ENCODE data around the gene GOLGA6C.
"Not testable (repeated sequence)": the region's sequence is repeated elsewhere in the genome, so short reads cannot be mapped to it uniquely, and the experiment has no call there.

GOLGA6C gene

DNA sequence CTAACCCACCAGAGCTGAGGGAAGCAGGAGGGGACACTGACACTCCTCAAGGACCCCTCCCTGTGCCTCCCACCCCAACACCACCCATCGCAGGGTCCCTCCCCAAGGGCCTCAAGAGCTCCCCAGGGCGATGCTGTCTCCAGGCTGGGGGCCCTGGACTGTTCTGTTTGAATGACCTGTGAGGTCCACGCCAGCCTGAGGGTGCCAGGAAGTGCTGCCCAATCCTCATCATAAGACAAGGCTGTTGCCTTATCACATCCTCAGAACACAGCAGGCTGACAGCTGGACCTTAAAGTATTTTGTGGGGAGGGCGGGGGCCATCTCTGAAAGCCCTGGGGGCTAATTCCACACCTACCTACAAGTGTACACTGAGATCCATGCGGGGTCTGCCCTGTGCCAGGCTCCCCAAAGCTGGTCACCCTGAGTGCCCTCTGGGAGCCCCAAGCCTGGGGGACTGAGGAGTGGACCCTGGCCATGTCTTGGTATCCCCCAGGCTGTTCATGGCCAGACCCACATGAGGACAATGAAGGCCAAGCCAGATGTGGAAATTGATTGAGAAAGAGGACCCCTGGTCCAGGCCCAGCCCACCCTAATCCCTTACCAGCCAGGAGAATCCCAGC is 23.8 kb upstream of the GOLGA6C start:
- TF ChIP-seq GATA3 (IDR thresholded peaks at IDR 0.05; ENCODE audit: low read depth, low read length) (no peak), GATA2 (IDR thresholded peaks at IDR 0.05; ENCODE audit: low read depth, low read length) (no peak)

DNA sequence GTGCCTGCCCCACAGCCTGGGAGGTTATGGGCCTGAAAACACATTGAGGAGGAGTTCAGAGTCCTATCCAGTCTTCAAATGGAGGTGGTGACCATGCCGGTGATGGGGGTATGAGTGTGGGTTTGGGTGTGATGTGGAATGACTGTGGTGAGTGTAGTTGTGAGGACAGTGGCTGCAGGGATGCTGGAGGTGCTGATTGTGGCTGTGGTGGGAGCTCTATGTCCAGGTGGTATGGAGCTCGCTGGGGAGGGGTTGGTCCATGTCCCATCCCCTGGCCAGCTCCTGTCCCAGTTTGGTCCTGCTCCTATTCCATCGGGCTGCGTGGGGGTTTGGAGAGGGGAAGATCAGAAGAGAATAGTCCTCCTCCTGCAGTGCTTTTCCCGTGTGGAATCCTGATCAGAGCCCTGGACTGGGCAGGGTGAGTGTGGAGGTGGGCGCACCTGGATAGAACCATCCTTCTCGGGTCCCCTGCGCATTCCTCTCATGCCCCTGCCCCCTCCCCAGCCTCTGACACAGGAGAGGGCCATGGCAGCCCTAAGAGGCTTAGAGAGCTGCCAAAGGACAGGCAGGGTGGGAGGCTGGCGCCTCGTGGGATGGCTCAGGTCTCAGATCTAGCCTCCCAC is 23.0 kb upstream of the GOLGA6C start:
- TF ChIP-seq GATA2 (IDR thresholded peaks at IDR 0.05; ENCODE audit: low read depth, low read length) (no peak), GATA3 (IDR thresholded peaks at IDR 0.05; ENCODE audit: low read depth, low read length) (no peak)

DNA sequence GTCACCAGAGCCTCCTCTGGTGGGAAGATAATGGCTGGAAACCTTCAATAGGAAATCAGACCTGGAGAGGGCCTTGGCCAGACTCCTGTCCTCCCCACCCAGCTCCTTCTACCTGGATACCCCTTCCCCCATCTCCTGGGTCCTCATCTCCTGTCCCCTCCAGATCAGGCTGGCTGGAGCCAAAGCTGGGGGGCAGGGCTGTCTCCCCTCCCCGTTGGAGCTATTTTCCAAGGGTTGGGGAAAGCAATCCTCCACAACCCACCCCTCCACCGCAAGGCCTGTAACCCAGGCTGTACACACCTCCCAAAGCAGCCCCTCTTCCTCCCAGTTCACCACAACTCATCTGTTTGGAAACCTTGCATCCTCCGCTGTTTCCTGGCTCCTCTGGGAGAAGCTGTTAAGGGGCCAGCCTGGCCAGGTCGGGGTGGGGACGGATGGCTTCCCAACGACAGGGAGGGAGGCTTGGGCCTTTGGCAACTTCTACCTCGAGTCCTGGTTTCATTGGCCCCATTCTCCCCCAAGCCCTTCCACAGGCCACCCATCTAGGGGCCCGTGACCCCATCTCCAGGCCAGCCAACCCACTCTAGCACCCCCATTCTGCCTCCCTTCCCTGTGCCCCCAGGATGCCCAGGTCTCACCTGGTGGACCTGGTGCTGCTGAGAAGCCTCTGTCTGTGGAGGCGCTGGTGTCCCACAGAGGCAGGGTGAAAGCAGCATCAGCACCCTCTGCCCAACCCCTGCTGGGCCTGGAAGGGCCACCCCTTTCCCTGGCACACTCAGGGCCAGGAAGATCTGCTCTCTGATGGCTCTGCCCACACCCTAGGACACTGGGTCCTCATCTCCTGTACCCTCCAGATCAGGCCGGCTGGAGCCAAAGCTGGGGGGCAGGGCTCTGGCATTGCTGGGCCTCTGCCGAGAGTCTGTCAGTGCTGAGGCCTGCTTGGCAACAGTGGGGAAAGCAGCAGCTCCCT is 22.1 kb upstream of the GOLGA6C start:
- TF ChIP-seq GATA2 (IDR thresholded peaks at IDR 0.05; ENCODE audit: low read depth, low read length) (no peak), GATA3 (IDR thresholded peaks at IDR 0.05; ENCODE audit: low read depth, low read length) (no peak)

DNA sequence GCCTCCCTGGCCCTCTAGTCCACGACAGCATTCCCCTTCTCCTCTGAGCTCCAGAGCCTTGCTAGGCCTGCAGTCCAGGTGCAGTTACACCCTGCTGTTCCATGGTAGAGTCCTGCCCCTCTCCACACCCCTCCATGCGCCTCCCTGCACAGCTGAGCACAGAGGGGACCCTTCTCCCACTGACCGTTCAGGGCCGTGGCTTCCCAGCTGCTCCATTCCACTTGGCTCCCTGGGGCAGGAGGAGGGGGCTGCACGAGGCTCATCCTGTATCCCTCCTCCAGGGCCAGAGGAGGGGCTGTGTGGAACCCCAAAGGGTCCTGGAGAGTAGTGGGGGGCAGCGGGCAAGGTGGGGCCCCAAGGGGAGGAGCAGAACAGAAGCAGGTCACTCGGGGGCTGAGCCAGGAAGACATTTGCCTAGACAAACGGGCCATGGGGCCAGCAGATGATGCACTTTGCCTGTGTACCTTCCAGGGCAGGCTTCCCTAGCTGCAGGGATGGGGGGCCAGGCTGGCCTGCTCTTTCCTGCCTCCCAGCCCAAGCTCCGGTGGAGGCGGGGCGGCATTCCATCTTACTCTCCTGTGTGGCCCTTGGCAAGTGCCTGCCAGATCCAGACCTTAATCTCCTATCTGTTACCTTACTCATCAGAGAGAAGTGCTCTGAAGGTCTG is 20.7 kb upstream of the GOLGA6C start:
- TF ChIP-seq GATA2 (IDR thresholded peaks at IDR 0.05; ENCODE audit: low read depth, low read length), result no peak
- no peak for TF ChIP-seq GATA3 (IDR thresholded peaks at IDR 0.05; ENCODE audit: low read depth, low read length)

- TF ChIP-seq GATA3 (IDR thresholded peaks at IDR 0.05; ENCODE audit: low read depth, low read length) (no peak), GATA2 (IDR thresholded peaks at IDR 0.05; ENCODE audit: low read depth, low read length) (no peak)
Observed at GRCh38 chr15:75238150-75238549, 20.0 kb upstream of the GOLGA6C start.

- no peak for TF ChIP-seq GATA2 (IDR thresholded peaks at IDR 0.05; ENCODE audit: low read depth, low read length)
- no peak for TF ChIP-seq GATA3 (IDR thresholded peaks at IDR 0.05; ENCODE audit: low read depth, low read length)
Observed at GRCh38 chr15:75249726-75250125, 8.4 kb upstream of the GOLGA6C start.

- not testable (repeated sequence) for TF ChIP-seq GATA3, GATA2 (IDR thresholded peaks at IDR 0.05; ENCODE audit: low read depth, low read length)
Observed at GRCh38 chr15:75282572-75282971, 24.4 kb downstream of the GOLGA6C start, which contains the start of gene GOLGA6D. TSS of gene GOLGA6D (plus strand) at chr15:75282835. CDS start at chr15:75282876, 41 bp downstream.

GRCh38 chr15:75302318-75302717 is 44.2 kb downstream of the GOLGA6C start:
- TF ChIP-seq GATA3 (IDR thresholded peaks at IDR 0.05; ENCODE audit: low read depth, low read length), result no peak
- TF ChIP-seq GATA2 (IDR thresholded peaks at IDR 0.05; ENCODE audit: low read depth, low read length), result no peak

DNA sequence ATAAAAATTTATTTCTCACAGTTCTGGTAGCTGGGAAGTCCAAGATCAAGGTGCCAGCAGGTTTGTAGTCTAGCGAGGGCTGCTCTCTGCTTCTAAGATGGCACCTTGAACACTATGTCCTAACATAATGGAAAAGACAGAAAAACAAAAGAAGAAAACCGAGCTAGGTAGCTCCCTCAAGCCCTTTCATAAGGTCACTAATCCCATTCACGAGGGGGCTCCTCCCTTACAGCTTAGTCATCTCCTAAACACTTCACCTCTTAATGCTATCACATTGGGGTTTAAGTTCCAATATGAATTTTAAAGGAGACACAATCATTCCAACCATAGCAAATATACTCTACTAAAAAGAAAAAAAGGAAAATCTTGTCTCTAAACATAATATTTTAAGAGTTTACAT is 48.1 kb downstream of the GOLGA6C start:
- TF ChIP-seq GATA2 (IDR thresholded peaks at IDR 0.05; ENCODE audit: low read depth, low read length) (no peak), GATA3 (IDR thresholded peaks at IDR 0.05; ENCODE audit: low read depth, low read length) (no peak)

DNA sequence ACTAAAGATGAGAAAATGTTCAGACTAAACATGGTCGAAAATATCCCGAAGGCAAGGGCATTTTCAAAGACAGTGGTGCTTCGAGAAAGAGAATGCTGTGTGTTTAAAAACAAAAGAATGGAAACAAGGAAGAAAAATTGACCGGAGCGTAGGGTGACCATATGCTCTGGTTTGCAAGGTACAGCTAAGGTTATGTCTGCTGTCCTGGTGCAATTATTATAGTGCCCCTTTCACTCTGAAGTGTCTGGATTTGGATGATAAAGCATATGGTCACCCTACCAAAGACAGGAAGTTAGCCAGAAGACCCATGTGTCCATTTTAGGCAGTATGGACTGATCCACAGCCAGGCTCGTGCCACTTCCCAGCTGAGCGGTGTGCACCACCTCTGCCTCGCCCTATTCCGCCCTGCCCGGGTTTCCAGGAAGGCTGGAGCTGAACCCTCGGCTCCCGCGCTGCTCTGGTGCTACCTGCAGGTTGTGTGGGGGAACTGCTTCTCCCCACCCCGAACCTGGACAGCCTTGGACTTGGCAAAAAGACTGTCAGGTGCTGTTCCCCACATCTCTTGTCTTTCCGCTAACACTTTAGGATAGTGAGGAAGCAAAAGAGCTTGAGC is 49.8 kb downstream of the GOLGA6C start:
- TF ChIP-seq GATA3 (IDR thresholded peaks at IDR 0.05; ENCODE audit: low read depth, low read length), result no peak
- TF ChIP-seq GATA2 (IDR thresholded peaks at IDR 0.05; ENCODE audit: low read depth, low read length), result no peak

DNA sequence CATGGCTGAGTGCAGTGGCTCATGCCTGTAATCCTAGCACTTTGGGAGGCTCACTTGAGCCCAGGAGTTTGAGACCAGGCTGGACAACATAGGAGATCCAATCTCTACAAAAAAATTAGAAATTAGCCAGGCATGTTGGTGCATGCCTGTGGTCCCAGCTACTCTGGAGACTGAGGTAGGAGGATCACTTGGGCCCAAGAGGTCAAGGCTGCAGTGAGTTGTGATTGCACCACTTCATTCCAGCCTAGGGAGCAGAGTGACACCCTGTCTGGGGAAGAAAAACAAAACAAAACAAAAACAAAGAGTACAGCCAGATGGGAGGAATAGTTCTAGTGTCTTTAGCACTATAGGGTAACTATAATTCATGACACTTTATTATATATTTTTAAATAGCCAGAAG is 51.6 kb downstream of the GOLGA6C start:
- no peak for TF ChIP-seq GATA2 (IDR thresholded peaks at IDR 0.05; ENCODE audit: low read depth, low read length)

- TF ChIP-seq GATA3 (IDR thresholded peaks at IDR 0.05; ENCODE audit: low read depth, low read length) (no peak), GATA2 (IDR thresholded peaks at IDR 0.05; ENCODE audit: low read depth, low read length) (no peak)
Observed at GRCh38 chr15:75313116-75313845, 55.1 kb downstream of the GOLGA6C start.

All from SH-SY5Y (cell line).